GM12874 (cell line): Measurements from ENCODE around the gene DIP2C.

ENCODE experiments used
- TF ChIP-seq, protein P1 (sequence below): IDR thresholded peaks from 2 replicates; pipeline ENCODE4 v1.5.1; 2011; ENCODE audit warnings: low read depth, mild to moderate bottlenecking, control low read depth, low read length, moderate library complexity; ENCODE audit not compliant: insufficient read depth

DIP2C gene

DNA sequence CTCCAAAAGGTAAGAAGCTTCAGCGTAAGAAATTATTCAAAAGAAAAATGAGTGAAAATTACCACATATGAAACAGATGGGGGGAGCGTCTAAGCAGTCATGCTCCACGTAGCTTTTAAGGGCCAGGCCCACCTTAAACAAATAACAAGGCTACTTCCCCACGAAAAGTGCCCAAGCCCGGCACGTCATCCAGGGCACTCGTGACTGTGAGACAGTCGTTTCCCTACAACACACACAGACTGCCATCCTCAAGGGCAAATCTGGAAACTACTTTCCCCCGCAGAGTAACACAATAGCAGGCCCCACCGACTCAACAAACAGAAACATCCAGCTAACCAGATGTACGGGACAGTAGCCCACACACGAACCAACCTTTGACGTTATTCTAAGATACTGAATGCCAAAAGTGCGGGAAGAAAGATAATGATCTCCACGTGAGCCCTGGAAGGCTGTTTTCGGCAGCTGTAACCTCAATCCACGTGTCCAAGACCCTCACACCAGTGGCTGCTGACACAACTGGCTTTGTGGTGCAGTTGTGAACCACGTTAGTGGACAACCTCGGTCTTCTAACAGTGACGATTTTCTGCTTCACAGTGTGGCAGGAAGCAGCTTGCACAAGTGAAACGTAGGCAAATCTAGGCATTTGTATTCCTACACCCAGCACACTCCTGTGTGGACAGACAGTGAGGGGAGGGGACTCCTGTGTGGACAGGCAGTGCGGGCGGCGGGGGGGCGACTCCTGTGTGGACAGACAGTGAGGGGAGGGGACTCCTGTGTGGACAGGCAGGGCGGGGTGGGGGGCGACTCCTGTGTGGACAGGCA, 302.5 kb downstream of the DIP2C start:
- TF ChIP-seq, protein P1, sequence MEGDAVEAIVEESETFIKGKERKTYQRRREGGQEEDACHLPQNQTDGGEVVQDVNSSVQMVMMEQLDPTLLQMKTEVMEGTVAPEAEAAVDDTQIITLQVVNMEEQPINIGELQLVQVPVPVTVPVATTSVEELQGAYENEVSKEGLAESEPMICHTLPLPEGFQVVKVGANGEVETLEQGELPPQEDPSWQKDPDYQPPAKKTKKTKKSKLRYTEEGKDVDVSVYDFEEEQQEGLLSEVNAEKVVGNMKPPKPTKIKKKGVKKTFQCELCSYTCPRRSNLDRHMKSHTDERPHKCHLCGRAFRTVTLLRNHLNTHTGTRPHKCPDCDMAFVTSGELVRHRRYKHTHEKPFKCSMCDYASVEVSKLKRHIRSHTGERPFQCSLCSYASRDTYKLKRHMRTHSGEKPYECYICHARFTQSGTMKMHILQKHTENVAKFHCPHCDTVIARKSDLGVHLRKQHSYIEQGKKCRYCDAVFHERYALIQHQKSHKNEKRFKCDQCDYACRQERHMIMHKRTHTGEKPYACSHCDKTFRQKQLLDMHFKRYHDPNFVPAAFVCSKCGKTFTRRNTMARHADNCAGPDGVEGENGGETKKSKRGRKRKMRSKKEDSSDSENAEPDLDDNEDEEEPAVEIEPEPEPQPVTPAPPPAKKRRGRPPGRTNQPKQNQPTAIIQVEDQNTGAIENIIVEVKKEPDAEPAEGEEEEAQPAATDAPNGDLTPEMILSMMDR = no peak

DNA sequence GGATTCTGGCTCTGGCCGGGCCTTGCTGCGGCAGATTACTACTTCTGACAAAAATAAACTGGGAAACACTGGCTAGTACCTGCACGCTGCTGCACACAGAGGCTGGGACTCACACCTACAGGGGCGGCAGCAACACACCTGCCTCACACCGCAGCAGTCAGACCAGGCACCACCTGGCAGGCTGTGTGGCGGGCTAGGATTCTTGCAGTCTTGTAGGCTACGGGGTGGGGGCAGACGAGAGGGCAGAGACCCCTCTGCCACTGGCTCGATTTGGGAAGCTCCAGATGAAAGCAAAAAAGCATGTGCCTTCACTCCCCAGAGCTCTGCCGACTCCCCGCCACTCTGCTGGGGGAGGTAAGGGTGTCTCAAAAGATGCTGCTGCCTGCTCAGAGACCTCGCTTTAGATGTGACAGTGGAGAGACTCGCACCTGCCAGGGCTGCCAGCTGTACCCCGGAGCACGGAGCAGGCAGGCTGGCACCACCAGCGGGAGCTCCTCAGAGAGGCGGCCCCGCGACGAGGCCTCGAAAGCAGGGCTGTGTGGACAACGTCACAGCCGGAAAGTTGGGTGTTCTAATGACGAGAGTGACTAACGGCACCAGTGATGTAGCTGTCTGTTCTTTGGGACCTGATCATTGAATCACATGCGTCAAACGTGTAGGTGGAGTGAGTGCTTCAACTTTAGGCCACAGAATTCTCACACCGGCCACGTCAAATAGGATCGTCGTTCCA, 303.7 kb downstream of the DIP2C start:
- TF ChIP-seq, protein P1 = no peak

DNA sequence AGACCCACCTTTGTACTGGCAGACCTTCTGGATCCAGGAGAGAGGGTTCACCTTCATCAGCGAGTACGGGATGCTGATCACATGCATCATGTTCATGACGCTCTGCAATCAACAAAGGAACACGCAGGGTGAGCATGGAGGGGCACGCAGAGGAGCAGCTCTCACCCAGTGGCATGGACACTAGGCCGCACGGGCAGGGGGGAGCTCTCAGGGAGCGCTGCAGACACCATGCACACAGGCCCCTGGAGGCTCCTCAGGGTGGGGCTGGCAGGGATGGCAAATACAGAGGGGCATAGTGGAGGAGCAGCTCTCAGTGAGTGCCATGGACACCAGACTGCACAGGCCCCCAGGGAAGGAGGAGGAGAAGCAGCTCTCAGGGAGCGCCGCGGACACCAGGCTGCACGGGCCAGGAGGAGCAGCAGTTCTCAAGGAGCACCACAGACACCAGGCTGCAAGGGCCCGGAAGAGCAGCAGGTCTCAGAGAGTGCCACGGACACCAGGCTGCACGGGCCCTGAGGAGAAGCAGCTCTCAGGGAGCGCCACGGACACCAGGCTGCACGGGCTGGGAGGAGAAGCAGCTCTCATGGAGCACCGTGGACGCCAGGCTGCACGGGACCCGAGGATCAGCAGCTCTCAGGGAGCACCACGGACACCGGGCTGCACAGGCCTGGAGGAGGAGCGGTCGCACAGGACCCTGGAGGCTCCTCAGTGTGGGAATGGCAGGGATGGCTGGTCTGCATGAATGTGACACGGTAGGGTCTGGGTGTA, 304.7 kb downstream of the DIP2C start:
- TF ChIP-seq, protein P1 = no peak

GRCh38 chr10:383519-383918, 305.9 kb downstream of the DIP2C start:
- TF ChIP-seq, protein P1 = no peak

- TF ChIP-seq, protein P1 = no peak
Observed at GRCh38 chr10:381805-382204, 307.7 kb downstream of the DIP2C start.

- TF ChIP-seq, protein P1 = no peak
Observed at GRCh38 chr10:381346-381745, 308.1 kb downstream of the DIP2C start.
